IMR-90 (cell line): ENCODE measurements around the gene MGLL. TPM values are rescaled to one million over a fixed set of nuclear protein-coding genes. Genes with fewer than 3 reads are reported as not detected.

Experiments used
- ATAC-seq: fragments of 200-7000 bp; cut with Tn5 transposase; 2 replicates; pipeline ENCODE4 v1.9.1; 2020; ENCODE audit warnings: low read depth, mild to moderate bottlenecking, moderate library complexity
- BruUV-seq: library from RNA; stranded (reverse); fragments of 400-500 nt; replicated peaks from 2 replicates; lab custom pipeline; 2021; lab: Mats Ljungman, UMichigan
- CTCF ChIA-PET: fragments of 300-600 bp; formaldehyde crosslinking; extraction: SDS; loops from one replicate; lab custom pipeline; 2021; ENCODE audit warnings: antibody characterized with exemption; lab: Yijun Ruan, JAX
- POLR2A ChIA-PET: fragments of 300-600 bp; sonication (Branson Sonifier 250); formaldehyde crosslinking; loops from one replicate; lab custom pipeline; 2022; ENCODE audit warnings: antibody characterized with exemption; ENCODE audit not compliant: unreplicated experiment; lab: Charles Lee
- DNase-seq: peaks from one replicate; pipeline ENCODE4 v3.0.0; 2013
- H2AFZ ChIP-seq: replicated peaks from 2 replicates; pipeline ENCODE3; 2013; ENCODE audit warnings: low read length, mild to moderate bottlenecking; ENCODE audit not compliant: poor library complexity
- H2AK5ac ChIP-seq: 2 replicates; pipeline ENCODE4 v1.6.1; 2013; ENCODE audit warnings: low read depth, low read length, inconsistent platforms
- H2AK9ac ChIP-seq: replicated peaks from 2 replicates; pipeline ENCODE3; 2013; ENCODE audit warnings: mild to moderate bottlenecking, low read depth, low read length, moderate library complexity; ENCODE audit not compliant: poor library complexity
- H2BK120ac ChIP-seq: 2 replicates; pipeline ENCODE4 v1.6.1; 2013; ENCODE audit warnings: low read depth, low read length, inconsistent platforms
- H2BK15ac ChIP-seq: 3 replicates; pipeline ENCODE4 v1.6.1; 2013; ENCODE audit warnings: low read depth, low read length, inconsistent platforms
- H2BK20ac ChIP-seq: 2 replicates; pipeline ENCODE4 v1.6.1; 2013; ENCODE audit warnings: low read depth, mild to moderate bottlenecking, inconsistent platforms, low read length, moderate library complexity
- H2BK5ac ChIP-seq: 2 replicates; pipeline ENCODE4 v1.6.1; 2013; ENCODE audit warnings: mild to moderate bottlenecking, low read depth, low read length, inconsistent platforms; ENCODE audit not compliant: poor library complexity, severe bottlenecking
- H3K14ac ChIP-seq: replicated peaks from 2 replicates; pipeline ENCODE4 v1.6.1; 2013; ENCODE audit warnings: low read depth, low read length, inconsistent platforms
- H3K18ac ChIP-seq: 2 replicates; pipeline ENCODE4 v1.6.1; 2013; ENCODE audit warnings: low read depth, low read length, control low read depth
- H3K23ac ChIP-seq: 2 replicates; pipeline ENCODE4 v1.6.1; 2013; ENCODE audit warnings: low read depth, low read length, inconsistent platforms
- H3K27ac ChIP-seq: 2 replicates; pipeline ENCODE4 v1.5.1; 2013; ENCODE audit warnings: mild to moderate bottlenecking, control low read depth, low read length; ENCODE audit not compliant: insufficient read depth
- H3K27me3 ChIP-seq: 2 replicates; pipeline ENCODE4 v1.6.1; 2013; ENCODE audit warnings: low read length; ENCODE audit not compliant: control insufficient read depth, insufficient read depth
- H3K36me3 ChIP-seq: 2 replicates; pipeline ENCODE4 v1.6.1; 2013; ENCODE audit warnings: low read length, mixed read lengths; ENCODE audit not compliant: control insufficient read depth, insufficient read depth
- H3K4ac ChIP-seq: 2 replicates; pipeline ENCODE4 v1.6.1; 2013; ENCODE audit warnings: low read depth, low read length, inconsistent platforms
- H3K4me1 ChIP-seq: 2 replicates; pipeline ENCODE4 v1.6.1; 2013; ENCODE audit warnings: low read length, mixed read lengths; ENCODE audit not compliant: control insufficient read depth, insufficient read depth
- H3K4me2 ChIP-seq: 2 replicates; pipeline ENCODE4 v1.6.1; 2013; ENCODE audit warnings: low read depth, mild to moderate bottlenecking, control low read depth, low read length, moderate library complexity
- H3K4me3 ChIP-seq: 2 replicates; pipeline ENCODE4 v1.5.1; 2013; ENCODE audit warnings: low read depth, mild to moderate bottlenecking, control low read depth, low read length, moderate library complexity; ENCODE audit not compliant: insufficient read depth
- H3K56ac ChIP-seq: 2 replicates; pipeline ENCODE4 v1.6.1; 2013; ENCODE audit warnings: low read length, inconsistent platforms; ENCODE audit not compliant: insufficient read depth; ENCODE audit errors: extremely low read depth
- H3K79me1 ChIP-seq, 2 experiments: 2 replicates each; pipeline ENCODE4 v1.6.1; 2013; ENCODE audit warnings: low read length in 2 of 2, inconsistent platforms in 1 of 2, low read depth in 1 of 2
- H3K9ac ChIP-seq: 2 replicates; pipeline ENCODE4 v1.6.1; 2013; ENCODE audit warnings: low read depth, low read length, control low read depth
- H3K9me1 ChIP-seq: 2 replicates; pipeline ENCODE4 v1.6.1; 2013; ENCODE audit warnings: low read length, inconsistent platforms; ENCODE audit not compliant: insufficient read depth
- H3K9me3 ChIP-seq: 2 replicates; pipeline ENCODE4 v1.6.1; 2013; ENCODE audit warnings: low read length; ENCODE audit not compliant: control insufficient read depth, insufficient read depth
- H4K20me1 ChIP-seq: 2 replicates; pipeline ENCODE4 v1.6.1; 2013; ENCODE audit warnings: low read length, inconsistent platforms; ENCODE audit not compliant: insufficient read depth
- H4K5ac ChIP-seq: 2 replicates; pipeline ENCODE4 v1.6.1; 2013; ENCODE audit warnings: mild to moderate bottlenecking, low read depth, low read length, control low read depth
- H4K8ac ChIP-seq, 2 experiments: 2 replicates each; pipeline ENCODE4 v1.6.1; 2013; ENCODE audit warnings: low read depth in 2 of 2, low read length in 2 of 2, control low read depth in 1 of 2, inconsistent platforms in 1 of 2
- H4K91ac ChIP-seq: 2 replicates; pipeline ENCODE4 v1.6.1; 2013; ENCODE audit warnings: low read depth, low read length, inconsistent platforms; ENCODE audit not compliant: insufficient read depth
- BHLHE40 ChIP-seq: fragments of 150-350 bp; IDR thresholded peaks from 2 replicates; pipeline ENCODE4 v1.6.1; 2016; ENCODE audit warnings: mild to moderate bottlenecking, low read depth, low read length
- CEBPB ChIP-seq: IDR thresholded peaks from 2 replicates; pipeline ENCODE4 v1.6.1; 2012; ENCODE audit warnings: low read depth, low read length, improper control_type of control experiment
- CHD1 ChIP-seq: IDR thresholded peaks from 2 replicates; pipeline ENCODE4 v1.6.1; 2012; ENCODE audit warnings: low read depth, low read length, improper control_type of control experiment
- ELK1 ChIP-seq: fragments of 150-350 bp; IDR thresholded peaks from 2 replicates; pipeline ENCODE4 v1.6.1; 2016; ENCODE audit warnings: low read depth, mild to moderate bottlenecking, low read length, moderate library complexity, borderline replicate concordance
- FOS ChIP-seq: fragments of 150-350 bp; IDR thresholded peaks from 2 replicates; pipeline ENCODE4 v1.6.1; 2016; ENCODE audit warnings: low read depth, low read length
- MAFK ChIP-seq: IDR thresholded peaks from 2 replicates; pipeline ENCODE4 v1.6.1; 2012; ENCODE audit warnings: low read depth, low read length, improper control_type of control experiment
- MAZ ChIP-seq: IDR thresholded peaks from 2 replicates; pipeline ENCODE4 v1.6.1; 2012; ENCODE audit warnings: low read depth, mild to moderate bottlenecking, low read length, improper control_type of control experiment, moderate library complexity, borderline replicate concordance
- MXI1 ChIP-seq: IDR thresholded peaks from 2 replicates; pipeline ENCODE4 v1.6.1; 2012; ENCODE audit warnings: low read depth, mild to moderate bottlenecking, low read length, moderate library complexity, borderline replicate concordance
- NFE2L2 ChIP-seq: fragments of 150-350 bp; IDR thresholded peaks from 2 replicates; pipeline ENCODE4 v1.6.1; 2016; ENCODE audit warnings: low read depth, mild to moderate bottlenecking, low read length
- POLR2A ChIP-seq: IDR thresholded peaks from 2 replicates; pipeline ENCODE4 v1.6.1; 2012; ENCODE audit warnings: mild to moderate bottlenecking, low read depth, low read length
- RAD21 ChIP-seq: IDR thresholded peaks from 2 replicates; pipeline ENCODE4 v1.6.1; 2012; ENCODE audit warnings: low read length, improper control_type of control experiment
- RCOR1 ChIP-seq: IDR thresholded peaks from 2 replicates; pipeline ENCODE4 v1.6.1; 2012; ENCODE audit warnings: mild to moderate bottlenecking, low read length, improper control_type of control experiment; ENCODE audit not compliant: insufficient replicate concordance
- RFX5 ChIP-seq: IDR thresholded peaks from 2 replicates; pipeline ENCODE4 v1.8.0; 2012; ENCODE audit warnings: low read depth, mild to moderate bottlenecking, low read length, moderate library complexity
- SMC3 ChIP-seq: fragments of 150-350 bp; IDR thresholded peaks from 2 replicates; pipeline ENCODE4 v1.6.1; 2016; ENCODE audit warnings: low read depth, mild to moderate bottlenecking, antibody characterized with exemption, low read length, moderate library complexity
- WGBS, 2 experiments: methylation state at CpG; one replicate each; pipeline versions ENCODE4 v1.1.5 to v1.1.7; 2013; ENCODE audit warnings: missing lambda C conversion rate in 2 of 2; ENCODE audit not compliant: insufficient read length in 1 of 2; ENCODE audit errors: extremely low coverage in 2 of 2; 5-methylcytosine and 5-hydroxymethylcytosine counted together
- dilution Hi-C: fragments of 300-500 bp; cut with HindIII; formaldehyde crosslinking; loops from one replicate; pipeline ENCODE4 v1.14.3; 2018; ENCODE audit warnings: low sequenced_read_pairs; ENCODE audit not compliant: unreplicated experiment
- in situ Hi-C: fragments of 300-500 bp; cut with MboI; formaldehyde crosslinking; loops from 3 replicates; pipeline ENCODE4 v1.14.3; 2019; ENCODE audit warnings: low sequenced_read_pairs, inconsistent platforms, mixed read lengths
- intact Hi-C: fragments of 100-400 bp; cut with micrococcal nuclease; formaldehyde crosslinking; loops from 2 replicates; pipeline ENCODE4 v1.10.0; 2022
- polyA plus RNA-seq, 3 experiments: library from polyadenylated mRNA; depleted of rRNA; stranded (reverse); fragments of >200 nt; gene quantifications; 2 replicates each; pipeline ENCODE4 v1.2.3, GENCODE V29; 2012; ENCODE audit warnings: low replicate concordance in 1 of 3
- total RNA-seq: library from RNA; depleted of rRNA; stranded (reverse); fragments of >200 nt; gene quantifications from 2 replicates; pipeline ENCODE4 v1.2.3, GENCODE V29; 2012
- TF ChIP-seq, protein P1 (sequence below): fragments of 150-350 bp; IDR thresholded peaks from 2 replicates; pipeline ENCODE4 v1.6.1; 2017; ENCODE audit warnings: mild to moderate bottlenecking, antibody characterized with exemption, low read length, low read depth

MGLL gene
- total and polyA plus RNA-seq, 2 of the 4 experiments (the other 2 are of a cell fraction) = 23.7 to 60.6 TPM

DNA sequence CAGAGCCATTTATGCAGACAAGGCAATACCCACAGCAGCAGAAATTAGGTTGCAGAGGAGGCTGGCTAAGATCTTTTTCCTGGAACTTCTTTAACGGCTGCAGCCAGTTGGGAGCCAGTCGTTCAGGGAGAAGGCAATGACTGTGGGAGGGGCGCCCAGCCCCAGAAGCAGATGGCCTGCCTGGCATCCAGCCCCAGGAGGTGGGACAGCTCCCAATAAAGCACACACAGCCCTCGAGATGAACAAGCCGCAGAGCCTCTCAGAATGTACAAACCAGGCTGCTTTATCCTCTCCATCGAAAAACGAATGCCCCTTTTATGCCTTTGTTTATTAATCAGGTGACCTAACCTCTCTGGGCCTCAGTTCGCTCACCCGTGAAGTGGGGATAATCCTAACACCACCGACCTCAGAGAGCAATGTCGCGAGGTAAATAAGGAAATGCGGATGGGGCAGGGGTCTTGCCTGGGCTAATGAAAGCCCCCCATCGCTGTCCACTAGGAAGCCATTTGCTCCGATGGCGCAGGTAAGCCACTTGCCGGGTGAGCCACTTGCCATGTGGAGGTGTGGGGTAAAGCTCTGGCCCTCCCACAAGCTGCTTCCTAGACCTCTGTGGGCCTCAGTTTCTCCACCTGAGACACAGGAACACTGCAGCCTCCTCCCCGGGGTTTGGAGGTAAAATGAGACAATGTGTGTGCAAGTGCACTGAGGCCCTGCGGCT, 35.8 kb downstream of the MGLL start:
- H3K36me3 ChIP-seq = peaks cover 3% of the 10 kb centered on the region; the same call in 1 of the 2 replicates
- peak; percentile 62 for DNase-seq
- H3K18ac ChIP-seq = 0 out of 2 replicates have a peak overlapping the region, but pooled peaks have one; percentile 7
- no peak overlapping the region for H3K27ac ChIP-seq
- H3K9ac ChIP-seq = no peak overlapping the region
- H2AFZ ChIP-seq = no peak overlapping the region
- H3K9me1 ChIP-seq = peaks cover 37% of the 10 kb centered on the region
- in situ Hi-C loops = no loop called here
- H2BK120ac ChIP-seq = peak overlapping the region; percentile 14; the same call in 1 of the 2 replicates
- H2BK15ac ChIP-seq = no peak overlapping the region
- dilution Hi-C loops = no loop called here
- H3K4me2 ChIP-seq = no peak overlapping the region
- no peaks in the 10 kb centered on the region for H3K27me3 ChIP-seq
- no peak overlapping the region for H2BK20ac ChIP-seq
- peak overlapping the region; percentile 46 for H4K91ac ChIP-seq
- ChIA-PET POLR2A (no interaction called here), CTCF (no interaction called here)
- peak; percentile 10; the same call in 1 of the 2 replicates for ATAC-seq
- peak overlapping the region; percentile 63 for H3K4ac ChIP-seq
- TF ChIP-seq FOS (no peak), SMC3 (no peak), CEBPB (no peak), POLR2A (no peak), NFE2L2 (no peak), MAZ (no peak), RAD21 (no peak), CHD1 (no peak), RCOR1 (no peak), ELK1 (no peak), MXI1 (no peak), MAFK (no peak), RFX5 (no peak), BHLHE40 (no peak)
- TF ChIP-seq, protein P1, sequence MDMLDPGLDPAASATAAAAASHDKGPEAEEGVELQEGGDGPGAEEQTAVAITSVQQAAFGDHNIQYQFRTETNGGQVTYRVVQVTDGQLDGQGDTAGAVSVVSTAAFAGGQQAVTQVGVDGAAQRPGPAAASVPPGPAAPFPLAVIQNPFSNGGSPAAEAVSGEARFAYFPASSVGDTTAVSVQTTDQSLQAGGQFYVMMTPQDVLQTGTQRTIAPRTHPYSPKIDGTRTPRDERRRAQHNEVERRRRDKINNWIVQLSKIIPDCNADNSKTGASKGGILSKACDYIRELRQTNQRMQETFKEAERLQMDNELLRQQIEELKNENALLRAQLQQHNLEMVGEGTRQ = no peak
- H4K20me1 ChIP-seq = no peaks in the 10 kb centered on the region
- H3K9me3 ChIP-seq = no peaks in the 10 kb centered on the region
- no peak overlapping the region for H3K23ac ChIP-seq
- 90% methylated on average over 2 of the region's 19 CpGs; no CpG with 5 or more reads in 1 of the 2 experiments for WGBS, 2 experiments
- no peak overlapping the region for H3K4me3 ChIP-seq
- peak overlapping the region; percentile 44 for H2AK5ac ChIP-seq
- H4K5ac ChIP-seq = no peak overlapping the region; the same call in 1 of the 2 replicates
- peak overlapping the region; percentile 13 to 57; a peak in 1 of 4 replicates for H4K8ac ChIP-seq
- BruUV-seq = no TSS peak
- peak overlapping the region; percentile 86 for H2AK9ac ChIP-seq
- intact Hi-C loops = no loop called here
- H3K79me1 ChIP-seq = peaks cover 50 to 90% of the 10 kb centered on the region in 2 experiments
- no peak overlapping the region for H2BK5ac ChIP-seq
- no peak overlapping the region for H3K14ac ChIP-seq
- peaks cover 40% of the 10 kb centered on the region for H3K4me1 ChIP-seq
- no peak overlapping the region for H3K56ac ChIP-seq
